Stimulated activated naive CD8-positive, alpha-beta T cell treated with anti-CD3 and anti-CD28 coated beads, Interleukin-15, Interleukin-2, amounts not matched to agents 100 U/mL and 50 U/mL, for 24 hours (primary cell): ENCODE data around the gene ANKRD36B.
"Not testable (repeated sequence)": the region's sequence is repeated elsewhere in the genome, so short reads cannot be mapped to it uniquely, and the experiment has no call there.

Source experiments
- ATAC-seq: fragments of 150-1000 bp; cut with Tn5 transposase; one replicate; pipeline ENCODE4 v1.10.0; 2021
- DNase-seq: peaks from one replicate; pipeline ENCODE4 v3.0.0; 2021

ANKRD36B gene

DNA sequence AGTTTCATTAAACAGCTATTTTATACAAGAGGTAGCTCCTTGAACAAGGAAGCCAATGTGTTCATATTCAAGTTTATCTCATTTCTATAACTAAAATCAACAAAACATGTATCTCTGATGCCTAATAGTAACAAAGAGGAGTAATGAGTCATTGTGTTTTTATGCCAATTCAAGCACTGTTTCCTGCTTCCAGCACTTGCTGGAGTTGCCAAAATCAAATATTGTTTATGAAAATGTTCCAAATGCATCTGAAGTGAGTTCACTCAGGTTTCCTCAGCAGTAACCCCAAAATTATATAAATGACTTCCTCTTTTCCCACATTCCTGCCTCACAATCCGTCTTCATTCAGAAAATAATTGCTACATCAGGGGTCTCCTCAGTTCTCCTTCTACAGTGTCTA, 39.2 kb downstream of the ANKRD36B start:
- not testable (repeated sequence) for DNase-seq, ATAC-seq

DNA sequence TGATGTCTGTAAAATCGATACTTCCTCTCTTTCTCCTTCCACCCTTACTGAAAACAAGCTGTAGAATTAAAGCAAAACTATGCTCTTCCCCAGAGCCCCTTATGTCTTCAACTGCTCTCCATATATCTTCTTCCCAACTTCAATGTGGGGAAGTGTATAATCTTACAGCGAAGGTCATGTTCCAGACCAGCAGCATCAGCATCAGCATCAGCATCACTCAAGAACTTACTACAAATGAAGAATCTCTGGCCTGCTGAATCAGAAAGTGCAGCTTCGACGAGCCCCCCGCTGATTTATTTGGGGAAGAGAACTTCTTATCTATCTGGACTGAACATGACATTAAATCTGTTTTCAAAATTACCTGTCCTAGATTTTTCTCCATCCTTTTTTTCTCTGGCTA, 40.6 kb downstream of the ANKRD36B start:
- not testable (repeated sequence) for ATAC-seq, DNase-seq

DNA sequence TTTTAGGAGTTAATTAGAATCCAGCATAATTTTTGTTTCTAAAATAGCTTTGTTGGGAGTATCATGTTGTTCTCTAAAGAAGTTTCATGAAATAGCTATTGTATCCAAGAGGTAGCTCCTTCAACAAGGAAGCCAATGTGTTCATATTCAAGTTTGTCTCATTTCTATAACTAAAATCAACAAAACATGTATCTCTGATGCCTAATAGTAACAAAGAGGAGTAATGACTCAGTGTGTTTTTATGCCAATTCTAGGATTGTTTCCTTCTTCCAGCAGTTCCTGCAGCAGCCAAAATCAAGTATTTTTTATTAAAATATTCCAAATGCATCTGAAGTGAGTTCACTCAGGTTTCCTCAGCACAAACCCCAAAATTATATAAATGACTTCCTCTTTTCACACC, 41.1 kb downstream of the ANKRD36B start:
- DNase-seq, ATAC-seq: not testable (repeated sequence)

DNA sequence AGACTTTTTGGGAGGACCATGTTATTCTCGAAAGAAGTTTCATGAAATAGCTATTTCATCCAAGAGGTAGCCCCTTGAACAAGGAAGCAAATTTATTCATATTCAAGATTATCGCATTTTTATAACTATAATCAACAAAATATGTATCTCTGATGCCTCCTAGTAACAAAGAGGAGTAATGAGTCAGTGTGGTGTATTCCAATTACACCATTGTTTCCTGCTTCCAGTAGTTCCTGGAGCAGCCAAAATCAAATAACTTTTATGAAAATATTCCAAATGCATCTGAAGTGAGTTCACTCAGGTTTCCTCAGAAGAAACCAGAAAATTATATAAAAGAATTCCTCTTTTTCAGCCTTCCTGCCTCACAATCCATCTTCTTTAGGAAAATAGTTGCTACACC, 43.0 kb downstream of the ANKRD36B start:
- DNase-seq (no peak), ATAC-seq (no peak)

DNA sequence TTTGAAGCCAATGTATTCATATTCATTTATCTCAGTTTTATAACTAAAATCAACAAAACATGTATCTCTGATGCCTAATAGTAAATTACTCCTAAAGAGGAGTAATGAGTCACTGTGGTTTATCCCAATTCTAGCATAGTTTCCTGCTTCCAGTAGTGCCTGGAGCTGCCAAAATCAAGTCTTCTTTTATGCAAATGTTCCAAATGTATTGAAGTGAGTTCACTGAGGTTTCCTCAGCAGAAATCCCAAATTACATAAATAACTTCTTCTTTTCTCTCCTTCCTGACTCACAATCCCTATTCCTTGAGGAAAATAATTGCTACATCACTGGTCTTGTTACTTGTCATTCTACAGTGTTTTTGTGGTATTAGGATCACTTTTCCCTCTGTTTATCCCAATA, 44.8 kb downstream of the ANKRD36B start:
- not testable (repeated sequence) for DNase-seq, ATAC-seq

DNA sequence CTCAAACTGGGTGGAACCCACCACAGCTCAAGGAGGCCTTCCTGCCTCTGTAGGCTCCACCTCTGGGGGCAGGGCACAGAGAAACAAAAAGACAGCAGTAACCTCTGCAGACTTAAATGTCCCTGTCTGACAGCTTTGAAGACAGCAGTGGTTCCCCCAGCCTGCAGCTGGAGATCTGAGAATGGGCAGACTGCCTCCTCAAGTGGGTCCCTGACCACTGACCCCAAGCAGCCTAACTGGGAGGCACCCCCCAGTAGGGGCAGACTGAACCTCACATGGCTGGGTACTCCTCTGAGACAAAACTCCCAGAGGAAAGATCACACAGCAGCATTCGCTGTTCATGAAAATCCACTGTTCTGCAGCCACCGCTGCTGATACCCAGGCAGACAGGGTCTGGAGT, 63.8 kb downstream of the ANKRD36B start:
- not testable (repeated sequence) for ATAC-seq, DNase-seq

DNA sequence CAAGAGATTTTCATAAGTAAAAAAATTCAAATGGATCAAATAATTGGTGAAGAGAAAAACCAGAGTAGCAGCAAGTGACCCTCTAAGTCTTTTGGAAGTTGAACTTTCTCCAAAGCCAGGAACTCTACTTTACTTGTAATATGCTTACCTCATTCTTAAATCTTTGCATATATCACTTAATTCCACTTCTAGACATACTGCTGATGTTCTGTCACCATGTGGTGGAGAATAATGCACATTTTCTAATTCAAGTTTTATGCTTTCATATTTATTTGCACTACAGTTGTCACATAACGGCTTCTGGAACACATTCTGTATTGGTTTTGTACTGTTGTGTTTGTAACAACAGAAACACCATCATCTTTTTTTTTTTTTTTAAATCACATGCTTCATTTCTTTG, 65.9 kb downstream of the ANKRD36B start:
- ATAC-seq, DNase-seq: not testable (repeated sequence)

DNA sequence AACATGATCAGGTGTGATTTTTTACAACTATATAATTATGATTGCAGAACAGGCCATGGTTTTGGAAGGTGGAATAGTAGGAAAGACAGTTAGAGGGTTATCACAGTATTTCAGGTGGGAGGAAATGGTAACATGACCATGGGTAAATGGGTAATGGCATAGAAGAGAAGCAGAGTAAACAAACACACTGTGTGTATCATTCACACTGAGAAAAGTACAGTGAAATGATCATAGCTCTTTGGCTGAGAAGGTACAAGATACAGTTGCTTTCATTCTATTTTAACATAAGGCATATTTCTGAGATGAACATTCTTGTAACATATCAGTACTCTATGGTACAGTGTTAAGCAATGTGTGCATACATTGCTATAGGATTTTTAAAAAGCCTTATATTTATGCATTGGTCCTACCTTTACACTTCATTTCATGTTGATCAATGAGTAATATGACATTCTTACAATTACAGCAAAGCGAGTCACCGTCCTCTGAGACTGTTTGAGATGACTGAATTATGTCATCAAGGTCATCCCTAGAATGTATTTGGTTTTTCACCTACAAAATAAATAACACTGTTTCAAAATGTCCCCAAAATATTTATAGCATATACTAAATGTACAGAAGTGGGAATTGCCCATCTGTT, 66.6 kb downstream of the ANKRD36B start:
- not testable (repeated sequence) for ATAC-seq, DNase-seq

DNA sequence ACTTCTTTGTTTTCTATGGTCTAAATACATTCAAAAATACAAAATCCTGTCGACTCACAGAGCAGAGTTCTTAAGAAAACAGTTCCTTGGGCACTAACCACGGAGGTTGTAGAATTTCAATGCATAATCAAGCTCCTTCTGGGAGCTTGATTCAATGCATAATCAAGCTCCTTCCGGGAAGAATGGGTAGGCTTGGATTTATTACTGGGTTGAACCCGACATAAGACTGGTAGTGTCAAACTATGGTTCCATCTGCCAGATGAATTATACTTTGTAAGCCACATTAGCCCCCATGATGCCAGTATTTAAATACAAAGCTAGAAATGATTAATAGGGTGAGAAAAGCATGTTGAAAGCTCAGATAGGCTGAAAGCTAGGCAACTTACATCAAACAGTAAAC, 94.0 kb downstream of the ANKRD36B start:
- DNase-seq, ATAC-seq: not testable (repeated sequence)

DNA sequence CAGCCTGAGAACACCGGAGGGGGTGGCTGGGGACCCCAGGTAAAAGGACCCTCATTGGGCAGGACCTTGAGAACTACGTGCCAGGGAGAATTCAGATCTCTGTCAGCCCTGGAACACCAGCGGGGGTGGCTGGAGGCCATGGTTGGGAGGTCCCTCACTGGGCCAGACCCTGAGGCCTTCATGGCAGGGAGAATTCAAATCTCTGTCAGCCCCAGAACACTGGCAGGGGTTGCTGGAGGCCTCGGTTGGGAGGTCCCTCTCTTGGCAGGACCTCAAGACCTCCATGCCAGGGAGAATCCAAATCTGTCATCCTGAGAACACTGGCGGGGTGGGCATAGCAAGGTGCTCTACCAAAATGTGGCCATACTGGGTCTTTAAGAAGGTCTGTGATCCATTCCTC, 99.5 kb downstream of the ANKRD36B start:
- peak; percentile 2 for DNase-seq
- ATAC-seq = not testable (repeated sequence)
